T-cell (primary cell): ENCODE data around the gene FAM76A. TPM values are rescaled to one million over a fixed set of nuclear protein-coding genes. Genes with fewer than 3 reads are reported as not detected.
"Not testable (repeated sequence)": the region's sequence is repeated elsewhere in the genome, so short reads cannot be mapped to it uniquely, and the experiment has no call there.

ENCODE experiments used
- ATAC-seq, 4 experiments: fragments of 200-7000 bp in 3 of 4; fragments of 150-1000 bp in 1 of 4; cut with Tn5 transposase; replicated peaks in 1 of 4; 1 replicate in 3 of 4; 2 replicates in 1 of 4; pipeline ENCODE4 v1.10.0; 2021; ENCODE audit warnings: moderate library complexity in 3 of 4, mild to moderate bottlenecking in 2 of 4, moderate number of reproducible peaks in 1 of 4
- CTCF ChIA-PET, 2 donors: fragments of 300-600 bp; sonication (Branson Sonifier 250); formaldehyde crosslinking; loops; one replicate each; lab custom pipeline; 2022; ENCODE audit warnings: antibody characterized with exemption in 2 of 2; lab: Charles Lee
- POLR2A ChIA-PET, 2 donors: fragments of 300-600 bp; sonication (Branson Sonifier 250); formaldehyde crosslinking; loops; one replicate each; lab custom pipeline; 2022; ENCODE audit warnings: antibody characterized with exemption in 2 of 2; lab: Charles Lee
- DNase-seq, 35 experiments: peaks; one replicate each; pipeline versions ENCODE4 v3.0.0 to v3.0.0-alpha.2; 2013 to 2023
- H3K27ac ChIP-seq: one replicate; pipeline ENCODE4 v1.5.1; 2013; ENCODE audit warnings: low read length
- H3K27me3 ChIP-seq, 2 experiments: replicated peaks in 1 of 2; 1 replicate in 1 of 2; 2 replicates in 1 of 2; pipeline versions ENCODE4 v1.6.1 to v1.7.0; 2013; ENCODE audit warnings: low read length in 1 of 2, mixed read lengths in 1 of 2; ENCODE audit not compliant: control insufficient read depth in 2 of 2, insufficient read depth in 2 of 2; ENCODE audit errors: extremely low read depth in 1 of 2
- H3K36me3 ChIP-seq, 2 donors: 1 replicate in 1 of 2; 2 replicates in 1 of 2; pipeline versions ENCODE4 v1.6.1 to v1.7.0; 2013; ENCODE audit warnings: low read length in 1 of 2; ENCODE audit not compliant: control insufficient read depth in 2 of 2, insufficient read depth in 1 of 2; ENCODE audit errors: extremely low read depth in 1 of 2
- H3K4me1 ChIP-seq, 2 experiments: 1 replicate in 1 of 2; 2 replicates in 1 of 2; pipeline versions ENCODE4 v1.6.1 to v1.7.0; 2013; ENCODE audit warnings: low read length in 2 of 2, mixed read lengths in 1 of 2; ENCODE audit not compliant: insufficient read depth in 2 of 2, control insufficient read depth in 1 of 2; ENCODE audit errors: extremely low read depth in 1 of 2
- H3K4me3 ChIP-seq, 2 donors: 1 replicate in 1 of 2; 2 replicates in 1 of 2; pipeline versions ENCODE4 v1.5.1 to v1.7.0; 2013; ENCODE audit warnings: mild to moderate bottlenecking in 2 of 2, low read length in 1 of 2, moderate library complexity in 1 of 2; ENCODE audit not compliant: control insufficient read depth in 1 of 2; ENCODE audit errors: extremely low read depth in 1 of 2
- H3K9me3 ChIP-seq: 2 replicates; pipeline ENCODE4 v1.7.0; 2013
- H3K27ac Mint-ChIP-seq, 2 donors: one replicate each; pipeline ENCODE4 v1.8.0; 2020 to 2021; ENCODE audit warnings: mild to moderate bottlenecking in 2 of 2, mixed read lengths in 2 of 2
- H3K27me3 Mint-ChIP-seq, 2 donors: one replicate each; pipeline ENCODE4 v1.8.0; 2021 to 2022; ENCODE audit warnings: mixed read lengths in 2 of 2
- H3K36me3 Mint-ChIP-seq: one replicate; pipeline ENCODE4 v1.8.0; 2021; ENCODE audit warnings: mixed read lengths
- H3K4me1 Mint-ChIP-seq, 3 donors: one replicate each; pipeline ENCODE4 v1.8.0; 2020 to 2022; ENCODE audit warnings: mixed read lengths in 3 of 3, mild to moderate bottlenecking in 1 of 3
- H3K4me3 Mint-ChIP-seq, 3 donors: one replicate each; pipeline ENCODE4 v1.8.0; 2020 to 2022; ENCODE audit warnings: mild to moderate bottlenecking in 3 of 3, mixed read lengths in 3 of 3, moderate library complexity in 3 of 3
- H3K9me3 Mint-ChIP-seq, 3 donors: one replicate each; pipeline ENCODE4 v1.8.0; 2020 to 2022; ENCODE audit warnings: mixed read lengths in 3 of 3
- WGBS: methylation state at CpG from one replicate; pipeline ENCODE4 v1.1.5; 2013; ENCODE audit warnings: missing lambda C conversion rate; ENCODE audit not compliant: insufficient coverage; 5-methylcytosine and 5-hydroxymethylcytosine counted together
- total RNA-seq, 35 experiments: library from RNA in 6 of 35; stranded (reverse) in 6 of 35; fragments of 120-200 nt in 1 of 35; gene quantifications; one replicate each; pipeline versions ENCODE4 v1.2.1 to v1.2.4 and lab custom pipeline; 2013 to 2026

Gene FAM76A
- total RNA-seq, 5 donors from 2014 or later (not counting 1 experiment from before 2014, with no cell fraction given): 18.1 to 23.4 (median 21.2) TPM

DNA sequence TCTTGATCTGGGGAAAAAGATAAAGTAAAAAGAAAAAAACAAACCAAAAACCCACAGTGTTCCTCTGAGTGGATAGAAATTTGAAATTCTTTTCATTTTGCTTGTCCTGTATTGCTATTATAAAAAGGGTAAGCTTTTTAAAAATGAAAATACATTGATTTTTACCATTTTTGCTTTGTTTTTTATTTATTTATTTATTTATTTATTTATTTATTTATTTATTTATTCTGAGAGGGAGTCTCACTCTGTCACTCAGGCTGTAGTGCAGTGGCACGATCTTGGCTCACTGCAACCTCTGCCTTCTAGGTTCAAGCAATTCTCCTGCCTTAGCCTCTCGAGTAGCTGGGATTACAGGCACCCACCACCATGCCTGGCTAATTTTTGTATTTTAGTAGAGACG lies 82.4 kb downstream of the FAM76A start:
- not testable (repeated sequence) for H3K4me3 ChIP-seq, H3K4me1 ChIP-seq, H3K9me3 Mint-ChIP-seq, DNase-seq, H3K4me1 Mint-ChIP-seq, ATAC-seq, H3K9me3 ChIP-seq, H3K27me3 Mint-ChIP-seq, H3K4me3 Mint-ChIP-seq, H3K27ac Mint-ChIP-seq, H3K27me3 ChIP-seq, H3K27ac ChIP-seq
- H3K36me3 ChIP-seq: peaks cover 3 to 22% of the 10 kb centered on the region in 2 donors
- H3K36me3 Mint-ChIP-seq: peaks cover 33% of the 10 kb centered on the region
- POLR2A ChIA-PET: interaction anchor here in 1 of 2 donors (0.6 kb wide), 1 partner anchor 787 kb away, joined by 3 read pairs; no protein-coding TSS in a partner anchor
- WGBS: 100% methylated on average over 1 of the region's 3 CpGs
- CTCF ChIA-PET: interaction anchor here in 1 of 2 donors (1.4 kb wide), 1 partner anchor 36 kb away, joined by 6 read pairs; the partner anchor contains the start of gene STX12

DNA sequence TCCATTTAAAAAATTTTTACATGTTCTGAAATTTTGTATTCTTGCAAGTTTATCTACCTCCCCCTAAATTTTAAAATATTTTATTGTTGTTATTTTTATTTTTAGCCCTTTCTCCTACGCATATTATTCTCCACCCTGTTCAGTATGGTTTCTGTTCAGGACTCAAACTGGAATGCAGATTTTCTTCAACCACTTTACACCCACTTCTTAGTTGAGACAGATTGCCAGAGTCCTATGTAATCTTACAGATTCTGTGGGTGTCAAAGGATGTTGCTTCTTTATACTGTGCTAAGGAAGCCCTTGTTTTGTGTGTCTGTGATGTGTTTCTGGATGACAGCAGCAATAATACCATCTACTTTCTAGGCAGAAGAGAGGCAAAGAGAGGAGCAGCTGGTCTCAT lies 84.1 kb downstream of the FAM76A start:
- no peaks in the 10 kb centered on the region for H3K4me1 Mint-ChIP-seq
- no peak for DNase-seq
- no peak for ATAC-seq
- no peaks in the 10 kb centered on the region for H3K9me3 Mint-ChIP-seq
- H3K4me3 Mint-ChIP-seq: no peak overlapping the region
- peaks cover 29% of the 10 kb centered on the region for H3K36me3 Mint-ChIP-seq
- Histone ChIP-seq H3K9me3 (no peaks in the 10 kb centered on the region), H3K4me3 (no peak overlapping the region), H3K4me1 (no peaks in the 10 kb centered on the region), H3K27ac (no peak overlapping the region), H3K27me3 (no peaks in the 10 kb centered on the region), H3K36me3 (peaks cover 3 to 26% of the 10 kb centered on the region in 2 donors)
- no peak overlapping the region for H3K27ac Mint-ChIP-seq
- ChIA-PET POLR2A (interaction anchor here in 1 of 2 donors (0.7 kb wide), 1 partner anchor 101 kb away, joined by 6 read pairs; no protein-coding TSS in a partner anchor), CTCF (no interaction called here)
- H3K27me3 Mint-ChIP-seq: no peaks in the 10 kb centered on the region
- WGBS: no CpG with 5 or more reads among the region's 1 CpG

DNA sequence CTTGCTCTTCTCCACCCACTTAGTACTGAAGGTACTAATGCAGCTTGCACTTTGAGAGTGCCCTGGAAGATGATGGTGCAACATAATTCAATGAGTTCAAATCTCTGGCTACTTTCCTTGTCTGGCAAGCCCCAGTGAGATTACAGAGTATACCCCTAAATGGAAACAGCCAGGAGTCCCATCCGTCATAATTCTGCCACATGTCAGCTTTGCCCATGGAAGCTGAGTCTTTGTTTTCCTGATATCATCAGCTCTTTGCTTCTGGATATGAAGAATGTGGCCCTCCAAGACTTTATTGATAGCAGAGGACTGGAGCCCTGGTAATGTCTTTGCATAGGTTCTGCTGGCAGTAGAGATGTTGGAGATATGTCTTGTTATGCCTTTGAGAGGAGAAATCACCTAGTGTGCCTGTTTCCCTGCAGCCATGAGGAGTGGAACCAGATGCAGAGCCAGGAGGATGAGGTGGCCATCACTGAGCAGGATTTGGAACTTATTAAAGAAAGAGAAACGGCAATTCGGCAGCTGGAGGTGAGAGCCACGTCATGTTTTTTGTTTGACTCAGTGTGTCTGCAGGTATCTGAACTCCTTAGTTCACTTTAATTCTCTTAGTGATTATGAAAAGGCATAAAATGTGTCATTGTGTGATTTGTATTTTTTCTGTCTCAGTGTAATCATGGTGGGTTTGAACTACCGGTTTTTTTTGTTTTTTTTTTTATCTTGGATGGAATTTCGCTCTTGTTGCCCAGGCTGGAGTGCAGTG lies 86.2 kb downstream of the FAM76A start:
- no peak for DNase-seq
- ChIA-PET POLR2A (interaction anchor here in 1 of 2 donors (0.7 kb wide), 2 partner anchors 97 to 300 kb away, joined by 3 to 7 read pairs; no protein-coding TSS in a partner anchor), CTCF (interaction anchor here in 1 of 2 donors (0.6 to 0.7 kb wide), 2 partner anchors 514 to 823 kb away, joined by 3 read pairs; no protein-coding TSS in a partner anchor)
- no peak overlapping the region for H3K27ac ChIP-seq
- peaks cover 31% of the 10 kb centered on the region for H3K36me3 Mint-ChIP-seq
- H3K4me3 Mint-ChIP-seq: no peak overlapping the region
- no peaks in the 10 kb centered on the region for H3K27me3 ChIP-seq
- no peak overlapping the region for H3K27ac Mint-ChIP-seq
- H3K4me3 ChIP-seq: no peak overlapping the region
- H3K4me1 ChIP-seq: no peaks in the 10 kb centered on the region
- no peaks in the 10 kb centered on the region for H3K27me3 Mint-ChIP-seq
- H3K9me3 Mint-ChIP-seq: no peaks in the 10 kb centered on the region
- H3K9me3 ChIP-seq: no peaks in the 10 kb centered on the region
- H3K4me1 Mint-ChIP-seq: no peaks in the 10 kb centered on the region
- H3K36me3 ChIP-seq: peaks cover 4 to 35% of the 10 kb centered on the region in 2 donors
- no peak for ATAC-seq
- 100% methylated on average over 1 of the region's 6 CpGs for WGBS

Other genes with a start within 250 kb of the FAM76A start
- 100 to 1,000 TPM; 145 to 161 (median 156) TPM for gene WASF2, start 235.8 kb upstream of the FAM76A start, total RNA-seq
- 10 to 100 TPM; 21.9 to 26.4 (median 23.1) TPM for gene AHDC1, start 121.8 kb upstream of the FAM76A start, total RNA-seq
- 10 to 100 TPM in 2 of 5 donors, 1 to 10 TPM in 3; 3.2 to 37.3 (median 5.7) TPM for gene FGR, start 90.8 kb upstream of the FAM76A start, total RNA-seq
- gene IFI6, start 53.8 kb upstream of the FAM76A start, total RNA-seq: 10 to 100 TPM; 28.2 to 52.1 (median 40.7) TPM
- 10 to 100 TPM; 21.2 to 31.4 (median 27.4) TPM for gene STX12, start 47.3 kb downstream of the FAM76A start, total RNA-seq
- gene PPP1R8, start 104.8 kb downstream of the FAM76A start, total RNA-seq: 10 to 100 TPM; 20.5 to 48.1 (median 40.5) TPM
- gene THEMIS2, start 146.6 kb downstream of the FAM76A start, total RNA-seq: 100 to 1,000 TPM in 2 of 5 donors, 10 to 100 TPM in 3; 39.0 to 124 (median 94.8) TPM
- 10 to 100 TPM; 36.1 to 68.9 (median 53.5) TPM for gene RPA2, start 188.6 kb downstream of the FAM76A start, total RNA-seq
- under 1 TPM in 4 of 5 donors, not detected in 1; 0.22 to 0.44 (median 0.33) TPM for gene SMPDL3B, start 209.0 kb downstream of the FAM76A start, total RNA-seq
- gene XKR8, start 234.0 kb downstream of the FAM76A start, total RNA-seq: 10 to 100 TPM in 3 of 5 donors, 1 to 10 TPM in 2; 7.7 to 18.3 (median 14.4) TPM